GM18517 (cell line): ENCODE results near the gene NBPF11.
"Not testable (repeated sequence)": the region's sequence is repeated elsewhere in the genome, so short reads cannot be mapped to it uniquely, and the experiment has no call there.

Experiments used
- ATAC-seq: cut with Tn5 transposase; IDR thresholded peaks from one replicate; pipeline ENCODE4 v1.9.1; 2021; ENCODE audit warnings: mild to moderate bottlenecking, moderate library complexity; ENCODE audit not compliant: unreplicated experiment

NBPF11 gene

DNA sequence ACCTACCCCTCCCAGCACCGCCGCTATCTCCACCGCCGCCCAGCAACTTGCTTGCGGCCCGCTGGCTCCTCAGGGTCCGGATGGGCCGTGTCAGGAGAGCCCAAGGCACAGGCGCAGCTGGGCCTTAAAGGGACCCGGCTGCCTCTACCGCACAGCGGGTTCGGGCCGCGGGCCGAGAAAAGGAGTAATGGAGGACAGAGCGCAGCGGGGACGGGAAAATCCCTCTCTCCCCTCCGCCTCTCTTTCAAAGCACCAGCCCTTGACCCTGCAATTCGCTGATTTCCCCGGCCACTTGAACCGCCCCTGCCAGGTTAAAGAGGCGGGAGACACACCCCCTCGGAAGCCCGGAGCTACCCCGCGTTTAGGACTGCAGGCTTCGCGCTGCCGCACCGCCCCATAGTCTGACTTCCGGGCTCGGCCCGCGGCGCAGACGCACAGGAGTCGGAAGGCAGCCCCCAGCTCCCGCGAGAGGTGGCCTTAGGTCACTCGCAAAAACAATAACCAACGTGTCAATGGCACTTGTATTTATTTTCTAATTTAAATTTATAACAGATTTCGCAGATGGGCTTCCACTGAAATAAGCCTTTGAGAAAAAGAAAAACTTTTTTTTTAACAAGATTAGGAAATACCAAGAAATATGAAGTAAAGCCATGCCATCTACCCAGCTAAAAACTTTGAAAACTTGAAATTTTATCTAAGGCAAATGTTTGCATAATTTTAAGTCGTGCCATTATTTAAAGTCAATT lies at the start of gene NBPF11:
Gene NBPF11 (minus strand): TSS at position 371 of the 746 bp plus-strand sequence. CDS start 25,278 bp downstream, outside the sequence.
- ATAC-seq: peak; percentile 77

DNA sequence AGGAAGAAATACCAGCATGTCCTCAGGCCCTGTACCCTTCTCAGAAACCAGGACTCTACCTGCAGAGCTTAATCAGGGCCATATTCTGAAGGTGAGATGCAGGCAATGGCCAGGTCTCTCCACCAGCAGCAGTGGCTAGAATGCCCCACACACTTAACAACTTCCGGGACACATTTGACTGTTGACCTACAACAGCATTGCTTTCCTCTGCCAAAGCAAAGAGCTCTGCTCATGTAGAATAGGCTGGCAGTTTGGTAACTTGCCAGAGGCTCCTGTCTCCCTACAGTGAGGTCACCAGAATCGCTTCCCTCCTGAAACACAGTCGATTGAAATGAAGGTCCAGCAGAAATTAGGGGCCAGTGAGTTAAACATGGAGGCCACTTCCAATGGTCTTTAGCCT lies 45.3 kb upstream of the NBPF11 start:
- not testable (repeated sequence) for ATAC-seq

GRCh38 chr1:148196949-148197348 lies 44.9 kb upstream of the NBPF11 start:
- ATAC-seq: not testable (repeated sequence)

DNA sequence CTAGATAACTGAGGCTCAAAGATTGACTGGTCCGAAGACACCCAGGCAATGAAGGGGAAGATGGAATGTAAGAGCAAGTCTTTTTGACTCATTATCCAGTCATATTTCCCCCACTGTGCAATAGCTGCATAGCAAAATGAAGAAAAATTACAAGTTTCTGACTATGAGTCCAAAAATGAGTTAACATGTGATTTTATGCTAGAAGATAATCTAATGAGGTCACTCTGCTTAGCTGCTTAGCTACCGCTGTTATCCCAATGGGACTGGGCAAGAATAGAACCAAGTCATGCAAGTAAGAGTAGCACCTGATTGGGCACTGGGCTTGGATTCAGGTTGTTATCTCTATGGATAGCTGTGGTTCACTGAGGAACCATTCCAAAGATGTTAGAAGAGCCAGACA lies 43.0 kb upstream of the NBPF11 start:
- ATAC-seq: not testable (repeated sequence)

DNA sequence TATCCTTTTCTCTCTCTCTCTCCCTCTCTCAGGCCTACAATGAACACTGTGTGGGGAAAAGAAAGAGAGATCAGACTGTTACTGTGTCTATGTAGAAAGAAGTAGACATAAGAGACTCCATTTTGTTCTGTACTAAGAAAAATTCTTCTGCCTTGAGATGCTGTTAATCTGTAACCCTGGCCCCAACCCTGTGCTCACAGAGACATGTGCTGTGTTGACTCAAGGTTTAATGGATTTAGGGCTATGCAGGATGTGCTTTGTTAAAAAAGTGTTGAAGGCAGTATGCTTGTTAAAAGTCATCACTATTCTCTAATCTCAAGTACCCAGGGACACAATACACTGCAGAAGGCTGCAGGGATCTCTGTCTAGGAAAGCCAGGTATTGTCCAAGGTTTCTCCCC lies 36.7 kb upstream of the NBPF11 start:
- not testable (repeated sequence) for ATAC-seq

DNA sequence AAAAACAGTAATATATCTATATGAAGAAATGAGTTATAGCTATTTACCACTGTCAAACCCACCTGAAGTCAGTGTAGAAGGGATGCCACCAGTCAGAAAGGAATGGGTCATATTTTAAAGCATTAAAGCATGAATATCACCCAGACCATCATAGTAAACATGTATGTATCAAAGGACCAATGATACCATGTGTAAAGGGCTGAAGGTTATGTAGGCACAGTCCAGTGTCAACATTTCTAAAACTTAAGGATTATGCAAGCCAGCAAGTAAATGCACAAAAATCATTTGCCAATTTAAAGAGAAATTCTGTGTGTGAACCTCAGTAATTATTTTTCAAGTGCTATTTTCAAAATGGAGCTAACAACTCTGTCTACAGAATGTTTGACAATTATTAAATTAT lies 26.6 kb upstream of the NBPF11 start:
- ATAC-seq: not testable (repeated sequence)

GRCh38 chr1:148175414-148175813 lies 23.3 kb upstream of the NBPF11 start:
- ATAC-seq: not testable (repeated sequence)

DNA sequence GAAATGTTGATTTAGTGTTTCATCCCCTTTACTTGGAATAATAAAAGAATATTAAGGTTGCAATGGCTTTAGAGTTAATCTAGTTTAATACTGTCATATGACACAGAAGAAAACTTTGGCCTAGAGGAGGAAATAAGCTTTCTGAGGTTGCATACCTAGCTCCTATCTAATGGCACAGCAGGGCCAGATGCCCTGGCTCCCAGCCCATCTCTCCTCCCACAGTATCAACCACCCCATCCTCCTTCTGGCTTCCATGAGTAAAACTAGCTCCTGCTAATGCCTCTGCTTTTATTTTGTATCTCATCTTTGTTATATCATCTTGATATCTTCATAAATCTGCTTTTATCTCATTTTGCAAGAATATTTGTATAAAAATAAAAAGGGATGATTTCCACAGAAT lies 19.9 kb upstream of the NBPF11 start:
- ATAC-seq: not testable (repeated sequence)

GRCh38 chr1:148166558-148167492 lies 14.7 kb upstream of the NBPF11 start:
- no peak for ATAC-seq

DNA sequence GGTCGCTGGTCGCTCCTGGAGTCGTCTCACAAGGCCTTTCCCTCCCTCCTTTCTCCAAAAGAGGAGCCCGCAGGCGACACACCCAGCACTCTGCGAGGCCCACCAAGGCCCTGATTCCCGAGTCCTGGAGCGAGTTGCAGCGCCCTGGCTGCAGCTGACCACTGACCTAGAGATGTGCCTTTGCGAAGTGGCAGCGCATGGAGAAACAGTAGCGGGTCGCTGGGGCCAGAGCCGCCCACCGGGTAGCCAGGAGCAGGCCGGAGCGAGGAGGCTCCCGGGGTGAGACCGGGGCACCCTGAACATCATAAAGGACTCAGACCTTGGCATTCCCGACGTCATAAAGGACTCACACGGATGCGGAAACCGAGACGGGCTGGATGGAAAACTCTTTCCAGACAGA lies 10.3 kb upstream of the NBPF11 start:
- no peak for ATAC-seq

DNA sequence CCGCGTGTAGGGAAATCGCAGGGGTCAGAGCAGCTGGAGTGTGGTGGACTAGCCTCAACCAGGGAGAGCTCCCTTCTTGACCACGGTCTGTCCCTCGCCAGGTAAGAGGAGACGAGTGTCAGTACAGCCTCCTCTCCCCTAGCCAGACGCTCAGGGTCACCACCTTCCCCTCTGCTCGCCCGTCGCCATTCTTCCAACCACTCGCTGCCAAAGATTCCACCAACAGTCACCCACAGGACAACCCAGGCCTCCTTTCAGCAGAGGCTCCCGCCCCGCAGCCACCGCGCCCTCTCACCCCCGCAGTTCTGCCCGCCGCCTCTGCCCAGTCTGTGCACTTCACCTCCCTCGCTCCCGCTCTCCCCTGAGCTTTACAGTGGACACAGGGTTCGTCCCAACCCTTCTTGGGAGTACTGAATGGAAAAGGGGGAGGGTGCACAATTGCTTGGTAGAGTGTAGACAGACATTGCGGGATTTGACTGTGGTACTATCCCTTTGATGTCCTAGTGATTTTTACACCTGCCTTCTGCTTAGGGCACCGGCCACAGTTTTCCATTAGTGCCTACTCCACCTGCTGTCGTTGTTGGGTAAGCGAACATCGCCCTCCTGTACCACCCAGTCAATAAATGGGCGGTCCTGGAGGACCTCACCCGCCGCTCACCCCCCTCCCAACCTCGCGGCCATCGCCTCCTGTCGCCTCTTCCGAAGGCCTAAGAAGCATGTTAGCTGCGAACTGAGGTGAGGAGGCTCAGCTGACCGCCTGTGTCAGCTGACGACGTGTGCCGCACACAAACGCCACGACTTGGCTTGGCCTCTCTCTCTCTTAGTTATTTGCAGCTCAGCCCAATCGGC lies 9.2 kb upstream of the NBPF11 start:
- no peak for ATAC-seq

- ATAC-seq: no peak
These were observed 8.4 kb upstream of the NBPF11 start for GRCh38 chr1:148160343-148161052.

DNA sequence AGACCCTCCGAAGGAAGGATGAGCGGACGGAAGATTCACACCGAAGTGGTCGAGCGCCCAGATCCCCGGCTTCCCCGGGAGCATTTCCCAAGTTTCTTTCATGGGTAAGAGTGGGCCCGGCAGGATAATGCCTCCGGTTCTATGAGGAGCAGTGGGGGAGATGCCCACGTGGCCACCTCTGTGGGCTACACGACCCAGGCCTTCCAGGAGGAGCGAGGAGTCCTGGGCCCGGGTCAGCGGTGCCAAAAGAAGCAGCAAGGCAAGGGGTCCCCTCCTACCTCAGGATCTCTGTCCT lies 7.9 kb upstream of the NBPF11 start:
- ATAC-seq: no peak

DNA sequence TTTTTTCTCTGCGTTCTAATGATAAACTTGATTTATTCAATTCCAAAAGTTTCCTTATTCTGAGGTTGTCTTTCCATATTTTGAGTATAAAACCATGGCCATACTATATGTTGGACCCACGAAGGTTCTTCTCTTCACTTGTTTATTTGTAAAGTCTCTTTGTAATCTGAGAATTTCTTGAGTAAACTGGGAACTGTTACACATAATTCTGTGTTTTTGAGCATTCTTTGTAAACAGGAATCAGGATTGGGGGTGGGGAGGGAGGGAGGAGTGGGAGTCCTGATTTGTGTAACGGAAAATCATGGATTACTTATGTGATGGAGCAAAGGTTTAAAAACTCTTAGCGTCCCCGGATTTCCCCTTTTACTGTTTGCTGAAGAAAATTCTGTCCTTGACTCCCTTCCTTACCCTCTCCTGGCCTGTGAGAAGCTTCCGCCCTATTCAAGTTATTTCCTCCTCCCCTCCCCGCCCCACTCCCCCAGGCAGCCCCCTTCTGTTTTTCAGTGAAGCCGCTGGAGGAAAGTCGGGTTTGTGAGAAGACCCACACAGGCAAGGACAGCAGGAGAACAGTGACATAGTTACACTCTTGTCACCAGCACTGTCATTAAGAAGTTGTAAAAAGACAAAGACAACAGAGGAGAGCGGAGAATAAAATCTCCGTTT lies 6.4 kb upstream of the NBPF11 start:
- no peak for ATAC-seq

GRCh38 chr1:148157803-148158202 lies 5.7 kb upstream of the NBPF11 start:
- not testable (repeated sequence) for ATAC-seq

- ATAC-seq: peak; percentile 49
These were observed 3.6 kb upstream of the NBPF11 start for GRCh38 chr1:148155494-148156275.

DNA sequence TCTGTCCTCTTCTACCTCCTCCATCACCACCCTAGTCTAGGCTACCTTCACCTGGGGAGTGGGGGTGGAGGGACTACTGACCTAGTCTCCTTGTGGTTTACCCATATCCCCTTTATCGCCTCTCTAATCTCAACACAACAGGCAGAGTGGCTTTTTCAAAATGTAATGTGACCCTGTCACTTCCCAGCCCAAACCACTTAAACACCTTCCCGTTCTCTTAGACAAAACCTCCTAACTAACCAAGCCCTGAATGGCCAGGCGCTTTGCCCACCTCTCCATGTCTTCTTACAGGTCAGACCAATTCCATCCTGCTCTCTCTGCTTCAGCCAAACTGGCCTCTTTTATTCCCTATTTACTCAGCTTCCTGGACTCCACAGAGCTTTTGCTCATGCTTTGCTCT lies 714 bp upstream of the NBPF11 start:
- ATAC-seq: not testable (repeated sequence)

DNA sequence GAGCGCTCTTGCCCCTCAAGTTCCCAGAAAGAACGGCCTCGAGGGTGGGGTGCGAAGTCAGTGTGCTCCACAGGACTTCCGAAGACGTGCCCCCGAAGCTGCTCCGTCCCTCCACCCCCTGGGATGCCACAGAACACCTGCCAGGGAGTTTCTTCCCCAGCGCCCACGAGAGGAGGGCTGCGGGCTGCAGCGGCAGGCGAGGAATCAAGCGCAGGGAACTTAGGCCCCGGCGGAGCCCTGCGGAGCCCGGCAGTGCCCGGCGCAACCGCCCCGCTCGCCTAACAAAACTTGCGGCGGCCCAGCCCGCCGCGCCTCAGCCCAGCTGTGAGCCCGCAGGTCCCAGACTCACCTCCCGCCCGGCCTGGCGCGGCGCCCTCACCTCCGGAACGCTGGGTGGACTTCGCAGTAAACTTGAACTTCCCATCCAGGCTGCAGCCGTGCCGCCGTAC lies 686 bp downstream of the NBPF11 start:
- ATAC-seq: peak; percentile 12

GRCh38 chr1:148150945-148151344 lies 1.1 kb downstream of the NBPF11 start:
- not testable (repeated sequence) for ATAC-seq
